NCI-H187 treated with DMSO at 0.1 percent for 48 hours (cell line): Measurements from ENCODE around the gene PAK1.

Experiments
- DNase-seq: peaks from one replicate; lab custom pipeline; 2025; lab: John Stamatoyannopoulos, UW

The PAK1 gene

GRCh38 chr11:77436506-77436905 is 37.4 kb downstream of the PAK1 start:
- DNase-seq: no peak

- no peak for DNase-seq
Observed at GRCh38 chr11:77435972-77436371, 37.9 kb downstream of the PAK1 start.

- no peak for DNase-seq
Observed at GRCh38 chr11:77431813-77432212, 42.1 kb downstream of the PAK1 start.

GRCh38 chr11:77428598-77428997 is 45.3 kb downstream of the PAK1 start:
- no peak for DNase-seq

- no peak for DNase-seq
Observed at GRCh38 chr11:77425346-77425745, 48.5 kb downstream of the PAK1 start.

- DNase-seq: no peak
Observed at GRCh38 chr11:77424644-77425043, 49.2 kb downstream of the PAK1 start.

GRCh38 chr11:77423624-77424023 is 50.3 kb downstream of the PAK1 start:
- DNase-seq: no peak

GRCh38 chr11:77422687-77423086 is 51.2 kb downstream of the PAK1 start:
- DNase-seq: no peak

GRCh38 chr11:77421041-77421723 is 52.7 kb downstream of the PAK1 start:
- no peak for DNase-seq

- no peak for DNase-seq
Observed at GRCh38 chr11:77418971-77419597, 54.8 kb downstream of the PAK1 start.

GRCh38 chr11:77418155-77418970 is 55.5 kb downstream of the PAK1 start:
- DNase-seq: no peak

GRCh38 chr11:77416357-77416756 is 57.5 kb downstream of the PAK1 start:
- no peak for DNase-seq

- no peak for DNase-seq
Observed at GRCh38 chr11:77413850-77414460, 59.9 kb downstream of the PAK1 start.

GRCh38 chr11:77412814-77413213 is 61.1 kb downstream of the PAK1 start:
- DNase-seq: no peak

GRCh38 chr11:77411717-77412441 is 62.0 kb downstream of the PAK1 start:
- DNase-seq: no peak

GRCh38 chr11:77411137-77411707 is 62.7 kb downstream of the PAK1 start:
- no peak for DNase-seq

GRCh38 chr11:77410076-77410827 is 63.6 kb downstream of the PAK1 start:
- no peak for DNase-seq

GRCh38 chr11:77409046-77409445 is 64.8 kb downstream of the PAK1 start:
- DNase-seq: no peak

GRCh38 chr11:77407613-77408012 is 66.3 kb downstream of the PAK1 start:
- no peak for DNase-seq

GRCh38 chr11:77406396-77406795 is 67.5 kb downstream of the PAK1 start:
- no peak for DNase-seq

GRCh38 chr11:77403211-77403610 is 70.7 kb downstream of the PAK1 start:
- DNase-seq: no peak
